Measurements from ENCODE around the gene WDR27.
A peak's percentile ranks its signal among the peaks of the same experiment; 100 is the strongest.
"Not testable (repeated sequence)": the region's sequence is repeated elsewhere in the genome, so short reads cannot be mapped to it uniquely, and the experiment has no call there.

The WDR27 gene

DNA sequence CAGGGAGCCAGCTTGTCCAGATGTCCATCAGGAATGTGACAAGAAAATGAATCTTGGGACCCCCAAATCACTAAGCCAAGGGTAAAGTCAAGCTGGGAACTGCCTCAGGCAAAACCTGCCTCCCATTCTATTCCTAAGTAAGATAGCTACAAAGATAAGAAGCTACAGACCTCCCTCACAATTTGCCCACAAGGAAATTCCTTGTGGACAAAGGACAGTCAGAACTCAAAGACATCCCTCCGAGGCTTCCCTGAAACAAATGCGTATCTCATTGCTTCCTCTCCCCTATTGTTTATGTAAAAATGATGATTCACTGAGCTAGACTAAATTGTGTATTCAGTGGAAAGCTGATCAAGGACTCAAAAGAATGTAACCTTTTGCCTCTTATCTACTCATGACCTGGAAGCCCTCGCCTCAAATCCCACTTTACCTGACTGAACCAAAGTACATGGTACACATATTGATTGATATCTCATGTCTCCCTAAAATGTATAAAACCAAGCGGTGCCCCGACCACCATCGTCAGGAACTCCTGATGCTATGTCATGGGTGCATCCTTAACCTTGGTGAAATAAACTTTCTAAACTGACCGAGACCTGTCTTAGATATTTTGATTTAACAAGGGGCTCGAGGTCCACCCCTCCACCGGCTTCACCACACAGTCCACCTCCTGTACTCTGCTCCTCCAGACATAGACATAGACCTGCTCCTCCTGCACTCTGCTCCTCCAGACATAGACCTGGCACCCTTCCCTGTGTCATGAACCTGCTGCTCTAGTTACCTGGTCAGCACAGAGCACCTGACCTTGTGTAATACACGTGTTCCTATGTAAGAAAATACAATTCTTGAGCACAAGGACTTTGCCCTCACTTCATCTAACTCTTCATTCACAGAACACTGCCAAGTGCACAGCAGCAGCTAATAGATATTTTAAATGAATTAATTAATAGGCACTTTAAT, 81.4 kb downstream of the WDR27 start:
- no peak overlapping the region for H3K27ac ChIP-seq
- TF ChIP-seq CTCF (conservative IDR thresholded peaks at IDR 0.05) = no peak

GRCh38 chr6:169619650-169620049, 82.2 kb downstream of the WDR27 start:
- no peak for TF ChIP-seq CTCF (conservative IDR thresholded peaks at IDR 0.05)
- no peak overlapping the region; the same call in 1 of the 2 replicates for H3K27ac ChIP-seq

DNA sequence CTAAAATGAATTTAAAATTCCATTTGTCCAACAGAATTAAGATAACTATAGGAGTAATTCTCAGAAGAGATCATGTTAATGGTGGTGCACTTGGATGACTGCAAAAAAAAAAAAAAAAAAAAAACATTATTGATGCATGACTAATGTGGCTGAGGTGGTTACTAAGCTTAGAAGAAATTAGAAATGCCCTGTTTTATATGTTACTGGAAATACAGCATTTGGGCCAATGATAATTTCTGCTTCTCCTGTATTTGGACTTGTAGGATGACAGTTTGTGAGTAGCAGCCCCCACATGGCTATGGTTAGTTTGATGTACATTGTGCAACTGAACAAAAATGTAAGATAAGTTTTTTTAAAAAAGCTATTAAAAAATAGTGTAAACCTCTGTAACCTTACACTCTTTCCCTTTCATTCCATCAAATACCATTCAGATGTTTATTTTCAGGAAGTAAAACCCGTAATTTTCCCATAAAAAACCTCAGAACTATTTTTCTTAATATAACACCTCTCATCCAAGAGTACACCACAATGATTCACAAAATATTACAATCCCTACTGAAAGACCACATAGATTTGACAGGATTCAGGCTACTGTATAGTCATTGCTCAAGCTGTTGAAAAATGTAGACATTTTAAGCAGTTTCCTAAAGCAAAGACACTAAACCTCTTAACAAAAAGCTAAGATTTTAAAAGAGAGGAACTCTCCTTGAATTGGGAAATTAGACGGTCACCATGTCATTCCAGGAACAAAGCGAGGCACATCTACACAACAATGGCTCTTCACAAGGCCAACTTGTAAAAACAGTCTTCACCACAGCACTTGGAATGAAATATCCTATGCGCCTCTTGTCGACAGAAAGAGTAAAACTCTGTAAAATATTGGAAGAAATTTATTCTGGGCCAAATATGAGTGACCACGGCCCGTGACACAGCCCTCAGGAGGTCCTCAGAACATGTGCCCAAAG, 83.0 kb downstream of the WDR27 start:
- H3K27ac ChIP-seq = peak overlapping the region; percentile 85

DNA sequence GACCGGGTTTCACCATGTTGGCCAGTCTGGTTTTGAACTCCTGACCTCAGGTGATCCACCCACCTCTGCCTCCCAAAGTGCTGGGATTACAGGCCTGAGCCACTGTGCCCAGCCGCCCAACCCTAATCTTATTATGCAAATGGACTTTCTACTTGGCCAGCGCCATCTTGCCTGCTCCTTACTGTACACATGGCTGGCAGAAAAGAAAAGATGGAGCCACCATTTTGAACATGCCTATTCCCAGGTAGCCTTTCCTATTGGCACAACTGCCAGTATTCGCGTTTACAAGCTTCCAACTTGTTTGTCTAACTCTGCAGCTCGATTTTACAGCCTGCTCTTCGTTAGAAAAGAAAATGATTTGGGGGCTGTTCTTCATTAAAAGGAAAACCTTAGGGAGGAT, 84.3 kb downstream of the WDR27 start:
- peak overlapping the region; percentile 85 for H3K27ac ChIP-seq
- TF ChIP-seq CTCF (conservative IDR thresholded peaks at IDR 0.05) = no peak

More for the DNA sequence above, 83.0 kb downstream of the WDR27 start:
- TF ChIP-seq CTCF (conservative IDR thresholded peaks at IDR 0.05) = no peak

DNA sequence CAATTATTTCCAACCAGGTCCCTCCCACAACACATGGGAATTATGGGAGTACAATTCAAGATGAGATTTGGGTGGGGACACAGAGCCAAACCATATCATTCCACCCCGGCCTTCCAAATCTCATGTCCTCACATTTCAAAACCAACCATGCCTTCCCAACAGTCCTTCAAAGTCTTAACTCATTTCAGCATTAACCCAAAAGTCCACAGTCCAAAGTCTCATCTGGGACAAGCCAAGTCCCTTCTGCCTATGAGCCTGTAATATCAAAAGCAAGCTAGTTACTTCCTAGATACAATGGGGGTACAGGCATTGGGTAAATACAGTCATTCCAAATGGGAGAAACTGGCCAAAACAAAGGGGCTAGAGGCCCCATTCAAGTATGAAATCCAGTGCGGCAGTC, 93.2 kb downstream of the WDR27 start:
- H3K27ac ChIP-seq = not testable (repeated sequence)

GRCh38 chr6:169604076-169604475, 97.8 kb downstream of the WDR27 start:
- TF ChIP-seq CTCF (conservative IDR thresholded peaks at IDR 0.05) = no peak
- no peak overlapping the region for H3K27ac ChIP-seq

- H3K27ac ChIP-seq = not testable (repeated sequence)
Observed at GRCh38 chr6:169601129-169601528, 100.7 kb downstream of the WDR27 start.

DNA sequence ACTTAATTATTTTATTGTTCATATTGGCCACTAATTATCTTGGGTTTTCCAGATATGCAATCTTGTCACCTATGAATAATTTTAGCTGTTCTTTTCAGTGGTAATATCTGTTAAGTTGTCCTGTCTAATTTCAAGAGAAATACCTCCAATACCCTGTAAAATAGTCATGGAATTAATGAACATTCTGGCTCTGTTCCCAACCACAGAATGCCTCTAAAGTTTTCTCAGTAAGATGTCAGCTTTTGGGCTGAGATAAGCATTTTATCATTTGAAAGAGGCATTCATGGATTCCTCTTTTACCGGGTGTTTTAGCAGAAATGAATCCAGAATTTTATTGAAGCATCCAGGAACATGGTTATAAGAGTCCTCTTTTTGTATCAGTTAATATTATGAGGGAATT, 109.3 kb downstream of the WDR27 start:
- no peak overlapping the region for H3K27ac ChIP-seq
- TF ChIP-seq CTCF (conservative IDR thresholded peaks at IDR 0.05) = no peak
